Measurements from ENCODE around the gene GIMAP2. TPM values are rescaled to one million over a fixed set of nuclear protein-coding genes. Genes with fewer than 3 reads are reported as not detected.

GIMAP2 gene
- total RNA-seq, 2 donors from 2014 or later: 47.8 to 56.5 TPM

- ATAC-seq: peak in 1 of 2 donors; percentile 45
- peak overlapping the region; percentile 67 to 85 for H3K27ac Mint-ChIP-seq
These were observed 32.4 kb downstream of the GIMAP2 start for GRCh38 chr7:150717814-150718420.

GRCh38 chr7:150719436-150719835 is 33.9 kb downstream of the GIMAP2 start:
- peak overlapping the region; percentile 5 to 85 for H3K27ac Mint-ChIP-seq
- H3K9me3 Mint-ChIP-seq: peaks cover 0 to 13% of the 10 kb centered on the region in 2 donors
- DNase-seq (ENCODE audit: low spot score in 2 of 2): no peak
- no peak for ATAC-seq
- H3K36me3 Mint-ChIP-seq: peaks cover 62 to 88% of the 10 kb centered on the region in 2 donors

More at GRCh38 chr7:150717814-150718420, 32.4 kb downstream of the GIMAP2 start:
- peak in 1 of 2 donors; percentile 21 for DNase-seq (ENCODE audit: low spot score in 2 of 2)
- peaks cover 58 to 84% of the 10 kb centered on the region in 2 donors for H3K36me3 Mint-ChIP-seq
- peaks cover 7 to 13% of the 10 kb centered on the region in 2 donors for H3K9me3 Mint-ChIP-seq

- DNase-seq (ENCODE audit: low spot score in 2 of 2): no peak
- Mint-ChIP-seq H3K27ac (peak overlapping the region; percentile 51 to 85), H3K36me3 (peaks cover 65 to 87% of the 10 kb centered on the region in 2 donors), H3K9me3 (peaks cover 0 to 9% of the 10 kb centered on the region in 2 donors)
- ATAC-seq: no peak
These were observed 34.7 kb downstream of the GIMAP2 start for GRCh38 chr7:150719960-150720891.

GRCh38 chr7:150721970-150722373 is 36.5 kb downstream of the GIMAP2 start:
- H3K27ac Mint-ChIP-seq: peak overlapping the region; percentile 19 to 24

GRCh38 chr7:150722431-150722931 is 37.0 kb downstream of the GIMAP2 start:
- no peak for ATAC-seq
- peaks cover 11 to 25% of the 10 kb centered on the region in 2 donors for H3K9me3 Mint-ChIP-seq
- peak overlapping the region in 1 of 2 donors; percentile 24 for H3K27ac Mint-ChIP-seq
- H3K36me3 Mint-ChIP-seq: peaks cover 65 to 97% of the 10 kb centered on the region in 2 donors
- DNase-seq (ENCODE audit: low spot score in 2 of 2): no peak

More at GRCh38 chr7:150721970-150722373, 36.5 kb downstream of the GIMAP2 start:
- DNase-seq (ENCODE audit: low spot score in 2 of 2): no peak
- Mint-ChIP-seq H3K9me3 (peaks cover 8 to 20% of the 10 kb centered on the region in 2 donors), H3K36me3 (peaks cover 64 to 97% of the 10 kb centered on the region in 2 donors)
- ATAC-seq: no peak

- Mint-ChIP-seq H3K9me3 (peaks cover 17 to 35% of the 10 kb centered on the region in 2 donors), H3K36me3 (peaks cover 66 to 97% of the 10 kb centered on the region in 2 donors), H3K27ac (peak overlapping the region in 1 of 2 donors; percentile 66)
- ATAC-seq: no peak
- DNase-seq (ENCODE audit: low spot score in 2 of 2): no peak
These were observed 38.0 kb downstream of the GIMAP2 start for GRCh38 chr7:150723467-150723866.

GRCh38 chr7:150727381-150727780 is 41.9 kb downstream of the GIMAP2 start:
- Mint-ChIP-seq H3K36me3 (peaks cover 35 to 85% of the 10 kb centered on the region in 2 donors), H3K9me3 (peaks cover 17 to 40% of the 10 kb centered on the region in 2 donors), H3K27ac (peak overlapping the region in 1 of 2 donors; percentile 30)
- DNase-seq (ENCODE audit: low spot score in 2 of 2) (no peak), ATAC-seq (no peak)

GRCh38 chr7:150728011-150728410 is 42.5 kb downstream of the GIMAP2 start:
- Mint-ChIP-seq H3K27ac (peak overlapping the region in 1 of 2 donors; percentile 30), H3K9me3 (peaks cover 17 to 40% of the 10 kb centered on the region in 2 donors), H3K36me3 (peaks cover 34 to 78% of the 10 kb centered on the region in 2 donors)
- DNase-seq (ENCODE audit: low spot score in 2 of 2): no peak
- no peak for ATAC-seq

- Mint-ChIP-seq H3K9me3 (peaks cover 17 to 38% of the 10 kb centered on the region in 2 donors), H3K27ac (no peak overlapping the region), H3K36me3 (peaks cover 32 to 72% of the 10 kb centered on the region in 2 donors)
- ATAC-seq (no peak), DNase-seq (ENCODE audit: low spot score in 2 of 2) (no peak)
These were observed 43.1 kb downstream of the GIMAP2 start for GRCh38 chr7:150728609-150729008.

GRCh38 chr7:150731916-150732315 is 46.4 kb downstream of the GIMAP2 start:
- DNase-seq (ENCODE audit: low spot score in 2 of 2): peak in 1 of 2 donors; percentile 21
- peak overlapping the region; percentile 96 to 97 for H3K27ac Mint-ChIP-seq
- ATAC-seq: peak; percentile 18 to 40
- peaks cover 9 to 20% of the 10 kb centered on the region in 2 donors for H3K9me3 Mint-ChIP-seq
- peaks cover 14 to 43% of the 10 kb centered on the region in 2 donors for H3K36me3 Mint-ChIP-seq

- Mint-ChIP-seq H3K27ac (peak overlapping the region; percentile 96 to 97), H3K36me3 (peaks cover 13 to 39% of the 10 kb centered on the region in 2 donors), H3K9me3 (peaks cover 2 to 10% of the 10 kb centered on the region in 2 donors)
- DNase-seq (ENCODE audit: low spot score in 2 of 2) (peak in 1 of 2 donors; percentile 25), ATAC-seq (peak; percentile 19 to 50)
These were observed 47.4 kb downstream of the GIMAP2 start for GRCh38 chr7:150732786-150733481.

- Mint-ChIP-seq H3K36me3 (peaks cover 15 to 39% of the 10 kb centered on the region in 2 donors), H3K9me3 (peaks cover 0 to 3% of the 10 kb centered on the region in 2 donors), H3K27ac (peak overlapping the region; percentile 96 to 97)
- ATAC-seq (peak; percentile 59 to 76), DNase-seq (ENCODE audit: low spot score in 2 of 2) (peak in 1 of 2 donors; percentile 28)
These were observed 48.1 kb downstream of the GIMAP2 start for GRCh38 chr7:150733482-150734095.

GRCh38 chr7:150734254-150734653 is 48.7 kb downstream of the GIMAP2 start:
- ATAC-seq (peak; percentile 57 to 65), DNase-seq (ENCODE audit: low spot score in 2 of 2) (peak in 1 of 2 donors; percentile 53)
- H3K36me3 Mint-ChIP-seq: peaks cover 20 to 41% of the 10 kb centered on the region in 2 donors
- H3K9me3 Mint-ChIP-seq: no peaks in the 10 kb centered on the region
- peak overlapping the region; percentile 96 to 97 for H3K27ac Mint-ChIP-seq

- no peaks in the 10 kb centered on the region for H3K9me3 Mint-ChIP-seq
These were observed 50.3 kb downstream of the GIMAP2 start for GRCh38 chr7:150735596-150736358.

GRCh38 chr7:150736864-150737263 is 51.4 kb downstream of the GIMAP2 start:
- H3K9me3 Mint-ChIP-seq: no peaks in the 10 kb centered on the region
- peaks cover 44 to 48% of the 10 kb centered on the region in 2 donors for H3K36me3 Mint-ChIP-seq
- DNase-seq (ENCODE audit: low spot score in 2 of 2): peak in 1 of 2 donors; percentile 21
- ATAC-seq: no peak
- H3K27ac Mint-ChIP-seq: peak overlapping the region; percentile 92 to 96

More at GRCh38 chr7:150735596-150736358, 50.3 kb downstream of the GIMAP2 start:
- ATAC-seq (no peak), DNase-seq (ENCODE audit: low spot score in 2 of 2) (peak in 1 of 2 donors; percentile 2)
- H3K27ac Mint-ChIP-seq: peak overlapping the region; percentile 96 to 97
- H3K36me3 Mint-ChIP-seq: peaks cover 33 to 43% of the 10 kb centered on the region in 2 donors

Measured in activated naive CD4-positive, alpha-beta T cell treated with anti-CD3 and anti-CD28 coated beads, Interleukin-2, amount 50 U/mL, for 72 hours (primary cell).